GM12874 (cell line): ENCODE results near the gene CPNE7.

Experiments
- CTCF ChIP-seq: IDR thresholded peaks from 2 replicates; pipeline ENCODE4 v1.5.1; 2011; ENCODE audit warnings: low read depth, mild to moderate bottlenecking, control low read depth, low read length, moderate library complexity; ENCODE audit not compliant: insufficient read depth

CPNE7 gene

GRCh38 chr16:89583197-89583894 is 7.8 kb downstream of the CPNE7 start:
- no peak for TF ChIP-seq CTCF

GRCh38 chr16:89583895-89584644 is 8.5 kb downstream of the CPNE7 start:
- TF ChIP-seq CTCF: no peak

GRCh38 chr16:89584768-89585549 is 9.4 kb downstream of the CPNE7 start:
- TF ChIP-seq CTCF: no peak

- no peak for TF ChIP-seq CTCF
Measured at GRCh38 chr16:89586218-89586617, 10.7 kb downstream of the CPNE7 start.

- TF ChIP-seq CTCF: no peak
Measured at GRCh38 chr16:89586853-89587252, 11.3 kb downstream of the CPNE7 start.

- TF ChIP-seq CTCF: no peak
Measured at GRCh38 chr16:89588413-89589109, 13.0 kb downstream of the CPNE7 start.

- no peak for TF ChIP-seq CTCF
Measured at GRCh38 chr16:89589241-89589926, 13.8 kb downstream of the CPNE7 start.
